Panc1 (cell line): ENCODE measurements around the gene RPN2.

ENCODE experiments used
- POLR2AphosphoS5 ChIP-seq: IDR thresholded peaks from 2 replicates; pipeline ENCODE4 v1.6.1; 2012; ENCODE audit warnings: mild to moderate bottlenecking, low read depth, low read length, moderate library complexity
- SIN3A ChIP-seq: IDR thresholded peaks from 2 replicates; pipeline ENCODE4 v1.6.1; 2012; ENCODE audit warnings: low read depth, mild to moderate bottlenecking, low read length, moderate library complexity, borderline replicate concordance; ENCODE audit not compliant: insufficient read depth
- TCF7L2 ChIP-seq: IDR thresholded peaks from 2 replicates; pipeline ENCODE4 v1.6.1; 2011; ENCODE audit warnings: mild to moderate bottlenecking, low read depth, low read length, inconsistent platforms
- TF ChIP-seq, protein P1 (sequence below): fragments of 450-650 bp; IDR thresholded peaks from 2 replicates; pipeline ENCODE4 v1.5.1; 2017; ENCODE audit warnings: mild to moderate bottlenecking

GRCh38 chr20:37265152-37265551 lies 86.0 kb downstream of the RPN2 start:
- TF ChIP-seq, protein P1, sequence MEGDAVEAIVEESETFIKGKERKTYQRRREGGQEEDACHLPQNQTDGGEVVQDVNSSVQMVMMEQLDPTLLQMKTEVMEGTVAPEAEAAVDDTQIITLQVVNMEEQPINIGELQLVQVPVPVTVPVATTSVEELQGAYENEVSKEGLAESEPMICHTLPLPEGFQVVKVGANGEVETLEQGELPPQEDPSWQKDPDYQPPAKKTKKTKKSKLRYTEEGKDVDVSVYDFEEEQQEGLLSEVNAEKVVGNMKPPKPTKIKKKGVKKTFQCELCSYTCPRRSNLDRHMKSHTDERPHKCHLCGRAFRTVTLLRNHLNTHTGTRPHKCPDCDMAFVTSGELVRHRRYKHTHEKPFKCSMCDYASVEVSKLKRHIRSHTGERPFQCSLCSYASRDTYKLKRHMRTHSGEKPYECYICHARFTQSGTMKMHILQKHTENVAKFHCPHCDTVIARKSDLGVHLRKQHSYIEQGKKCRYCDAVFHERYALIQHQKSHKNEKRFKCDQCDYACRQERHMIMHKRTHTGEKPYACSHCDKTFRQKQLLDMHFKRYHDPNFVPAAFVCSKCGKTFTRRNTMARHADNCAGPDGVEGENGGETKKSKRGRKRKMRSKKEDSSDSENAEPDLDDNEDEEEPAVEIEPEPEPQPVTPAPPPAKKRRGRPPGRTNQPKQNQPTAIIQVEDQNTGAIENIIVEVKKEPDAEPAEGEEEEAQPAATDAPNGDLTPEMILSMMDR = no peak
- TF ChIP-seq TCF7L2 (no peak), SIN3A (no peak), POLR2AphosphoS5 (no peak)
